NCI-H1092 (cell line): ENCODE data around the gene SEPTIN10.
"Not testable (repeated sequence)": the region's sequence is repeated elsewhere in the genome, so short reads cannot be mapped to it uniquely, and the experiment has no call there.

Experiments used
- DNase-seq: peaks from one replicate; lab custom pipeline; 2025; lab: John Stamatoyannopoulos, UW

The SEPTIN10 gene

DNA sequence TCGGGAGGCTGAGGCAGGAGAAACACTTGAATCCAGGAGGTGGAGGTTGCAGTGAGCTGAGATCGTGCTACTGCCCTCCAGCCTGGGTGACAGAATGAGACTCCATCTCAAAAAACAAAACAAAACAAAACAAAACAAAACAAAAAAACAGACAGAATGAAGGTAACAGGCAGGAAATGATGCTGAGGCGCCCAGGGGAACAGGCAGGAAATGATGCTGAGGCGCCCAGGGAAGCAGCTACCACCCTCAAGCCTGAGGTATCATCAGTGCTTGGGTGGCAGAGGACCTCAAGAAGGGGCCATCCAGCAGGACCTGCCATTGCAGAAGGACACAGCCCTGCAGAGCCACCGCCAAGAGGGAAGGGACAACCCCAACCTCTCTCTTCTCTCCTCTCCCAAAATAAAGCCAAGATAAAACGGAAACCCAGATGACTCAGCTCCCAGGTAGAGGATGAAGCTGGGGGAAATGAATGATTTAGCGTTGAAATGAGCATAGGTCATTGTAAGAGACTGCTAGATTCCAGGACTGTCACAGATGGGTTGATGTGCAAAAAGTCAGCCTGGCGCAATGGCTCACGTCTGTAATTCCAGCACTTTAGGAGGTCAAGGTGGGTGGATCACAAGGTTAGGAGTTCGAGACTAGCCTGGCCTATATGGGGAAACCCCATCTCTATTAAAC, 19.7 kb upstream of the SEPTIN10 start:
- no peak for DNase-seq

GRCh38 chr2:109632158-109632789, 18.5 kb upstream of the SEPTIN10 start:
- no peak for DNase-seq

- DNase-seq = no peak
Observed at GRCh38 chr2:109631741-109632140, 18.0 kb upstream of the SEPTIN10 start.

DNA sequence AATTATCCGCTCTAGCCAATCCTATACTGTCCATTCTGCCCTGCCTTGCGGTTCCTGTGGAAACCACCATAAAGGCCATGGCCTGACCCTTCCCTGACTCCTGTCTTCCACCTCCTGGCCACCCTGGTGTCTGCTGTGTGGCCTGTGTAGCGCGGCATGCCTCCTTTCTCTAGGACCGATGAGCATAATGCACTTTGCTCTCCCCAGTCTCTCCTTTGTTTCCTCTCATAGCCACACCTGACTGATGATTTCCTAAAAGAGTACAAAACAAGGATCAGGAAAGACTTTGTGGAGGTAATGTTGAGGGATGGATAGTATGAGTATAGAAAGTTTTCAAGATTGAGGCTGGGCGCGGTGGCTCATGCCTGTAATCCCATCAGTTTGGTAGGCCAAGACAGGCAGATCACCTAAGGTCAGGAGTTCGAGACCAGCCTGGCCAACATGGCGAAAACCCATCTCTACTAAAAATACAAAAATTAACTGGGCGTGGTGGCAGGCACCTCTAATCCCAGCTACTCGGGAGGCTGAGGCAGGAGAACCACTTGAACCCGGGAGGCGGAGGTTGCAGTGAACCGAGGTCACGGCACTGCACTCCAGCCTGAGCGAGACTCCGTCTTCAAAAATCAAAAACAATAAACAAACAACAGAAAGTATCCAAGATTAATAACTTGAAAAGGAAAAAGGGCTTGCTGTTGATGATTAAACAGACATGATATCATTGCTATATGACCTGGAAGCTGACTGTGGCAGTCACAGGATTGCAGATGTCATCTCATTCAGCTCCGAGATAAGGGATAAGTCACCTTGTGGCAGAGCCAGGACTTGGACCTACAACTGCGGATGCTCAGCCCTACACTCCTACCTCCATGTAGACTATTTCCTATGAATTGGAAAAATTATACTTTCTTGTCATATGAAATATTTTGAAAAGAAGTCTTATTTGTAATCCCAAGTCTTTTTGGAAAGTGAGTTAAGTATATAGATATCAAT, 17.0 kb upstream of the SEPTIN10 start:
- no peak for DNase-seq

DNA sequence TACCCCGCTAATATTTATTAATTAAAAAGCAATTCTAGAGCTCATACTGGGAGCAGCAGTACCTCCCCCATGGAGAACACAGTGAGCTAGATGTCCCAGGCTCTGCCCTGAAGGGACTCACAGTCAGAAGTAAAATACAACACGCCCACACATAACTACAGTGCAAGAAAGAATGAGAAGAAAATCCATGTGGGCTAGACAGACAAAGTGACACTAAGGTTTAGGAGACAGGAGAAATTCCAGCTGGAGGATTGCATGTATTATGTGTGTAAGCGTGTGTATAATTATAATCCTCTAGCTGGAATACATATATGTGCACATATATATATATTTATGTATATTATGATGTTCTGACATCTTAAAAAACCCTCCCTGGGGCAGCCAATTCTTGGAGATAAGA, 16.1 kb upstream of the SEPTIN10 start:
- no peak for DNase-seq

DNA sequence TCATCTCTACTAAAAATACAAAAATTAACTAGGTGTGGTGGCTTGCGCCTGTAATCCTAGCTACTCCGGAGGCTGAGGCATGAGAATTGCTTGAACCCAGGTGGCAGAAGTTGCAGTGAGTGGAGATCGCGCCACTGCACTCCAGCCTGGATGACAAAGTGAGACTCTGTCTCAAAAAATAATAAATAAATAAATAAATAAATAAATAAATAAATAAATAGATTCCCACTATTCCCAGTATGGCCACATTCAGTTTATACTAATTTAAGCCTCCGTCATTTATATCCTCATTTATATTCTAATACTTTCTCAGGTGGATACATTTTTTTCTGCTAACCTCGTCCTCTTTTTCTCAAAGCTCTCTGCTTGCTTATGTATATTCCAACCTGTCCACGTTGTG, 14.6 kb upstream of the SEPTIN10 start:
- not testable (repeated sequence) for DNase-seq

DNA sequence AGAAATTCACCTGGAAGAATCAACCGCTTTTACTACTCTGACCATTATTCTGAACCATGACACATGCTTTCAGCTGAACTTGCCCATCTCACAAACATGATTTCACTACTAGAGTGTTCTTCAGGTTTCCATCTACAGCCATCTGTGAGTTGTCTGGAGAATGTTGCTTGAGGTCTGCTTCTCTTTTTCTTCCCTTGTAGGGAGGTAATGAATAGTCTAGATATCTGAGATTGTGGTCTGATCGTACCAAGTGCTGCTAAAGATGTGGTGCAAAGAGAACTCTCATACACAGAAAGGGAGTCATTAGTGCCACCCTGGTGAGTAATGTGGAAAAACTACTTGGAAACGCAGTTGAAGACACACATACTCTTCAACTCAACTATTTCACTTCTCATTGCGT, 10.6 kb upstream of the SEPTIN10 start:
- no peak for DNase-seq

DNA sequence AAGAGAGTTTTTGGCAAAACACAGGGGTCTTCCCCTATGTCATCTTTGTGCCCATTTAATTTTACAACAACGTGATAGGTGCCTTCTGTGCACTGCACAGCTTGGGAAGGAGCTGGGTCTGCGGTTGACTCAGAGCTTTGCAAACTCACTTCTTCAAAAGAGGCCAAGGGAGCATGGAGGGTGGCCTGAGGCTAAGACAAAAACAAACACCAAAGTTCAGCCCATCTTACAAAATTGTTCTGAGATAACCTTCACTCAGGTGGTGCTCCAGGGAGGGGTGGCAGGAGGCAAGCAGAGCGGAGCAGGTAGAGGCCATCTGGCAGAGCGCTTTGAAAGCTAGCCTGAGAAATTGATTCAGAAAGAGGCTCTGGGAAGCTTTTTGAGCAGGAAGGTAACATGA, 10.2 kb upstream of the SEPTIN10 start:
- DNase-seq = no peak

GRCh38 chr2:109623297-109623696, 9.5 kb upstream of the SEPTIN10 start:
- DNase-seq = no peak

GRCh38 chr2:109619032-109619615, 5.4 kb upstream of the SEPTIN10 start:
- no peak for DNase-seq

DNA sequence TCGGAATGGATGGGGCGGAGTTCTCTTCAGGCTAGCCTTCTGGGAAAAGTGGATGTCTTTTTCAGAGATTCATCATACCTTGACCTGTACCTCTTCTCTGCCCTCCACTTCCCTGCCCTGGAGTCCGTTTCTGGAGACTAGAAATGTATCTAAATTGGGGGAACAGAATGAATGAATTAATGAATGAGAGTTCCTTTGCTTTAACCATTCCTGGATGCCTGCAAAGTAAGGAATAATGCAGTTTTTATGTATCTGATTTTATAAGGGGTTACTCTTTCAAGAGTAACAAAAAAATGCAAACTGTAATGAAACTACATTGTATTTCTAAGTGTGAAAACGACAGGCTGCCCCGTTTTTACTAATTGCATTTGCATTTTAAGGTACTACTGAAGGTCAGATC, 2.4 kb upstream of the SEPTIN10 start:
- DNase-seq = no peak

GRCh38 chr2:109615637-109616144, 1.9 kb upstream of the SEPTIN10 start:
- no peak for DNase-seq

- no peak for DNase-seq
Observed at GRCh38 chr2:109614715-109615636, 1.2 kb upstream of the SEPTIN10 start.

- DNase-seq = no peak
Observed at GRCh38 chr2:109613081-109613921, 465 bp downstream of the SEPTIN10 start.

GRCh38 chr2:109611467-109612095, 2.2 kb downstream of the SEPTIN10 start:
- no peak for DNase-seq

GRCh38 chr2:109609352-109610024, 4.3 kb downstream of the SEPTIN10 start:
- DNase-seq = no peak

DNA sequence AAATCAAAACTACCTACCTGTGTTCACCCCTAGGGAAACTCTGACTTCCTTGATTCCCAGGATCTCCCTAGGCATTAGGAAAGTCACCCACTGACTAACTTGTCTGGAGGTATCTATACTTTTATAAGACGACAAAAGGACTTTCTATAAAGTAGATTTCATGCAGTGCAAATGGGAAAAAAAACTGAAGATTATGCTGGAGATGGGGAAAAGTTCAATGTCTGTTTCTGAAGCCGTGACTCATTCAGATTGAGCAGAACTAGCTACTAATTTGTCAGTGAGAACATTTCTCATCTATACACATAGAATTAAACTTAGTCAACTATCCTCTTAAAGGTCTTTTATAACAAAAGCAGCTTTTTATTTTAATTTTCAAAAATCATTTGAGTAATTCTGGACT, 6.0 kb downstream of the SEPTIN10 start:
- no peak for DNase-seq

DNA sequence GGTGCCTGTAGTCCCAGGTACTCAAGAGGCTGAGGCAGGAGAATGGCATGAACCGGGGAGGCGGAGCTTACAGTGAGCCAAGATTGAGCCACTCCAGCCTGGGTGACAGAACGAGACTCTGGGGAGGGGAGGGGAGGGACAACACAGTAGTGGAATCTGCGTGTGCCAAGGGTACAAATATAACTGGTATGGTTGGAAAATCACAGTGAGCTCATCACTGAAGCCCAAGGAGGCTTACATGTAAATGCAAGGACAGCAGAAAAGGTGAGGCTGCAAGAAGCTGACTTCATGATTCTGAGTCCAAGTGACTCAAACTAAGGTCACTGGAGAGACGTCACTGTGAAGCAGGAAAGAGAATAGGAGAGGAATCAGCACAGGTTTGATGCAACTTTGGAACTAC, 9.2 kb downstream of the SEPTIN10 start:
- DNase-seq = no peak

- no peak for DNase-seq
Observed at GRCh38 chr2:109602617-109603188, 11.1 kb downstream of the SEPTIN10 start.
